Fibroblast of lung (primary cell): ENCODE measurements around the gene CCNL1. TPM values are rescaled to one million over a fixed set of nuclear protein-coding genes. Genes with fewer than 3 reads are reported as not detected.

Experiments
- DNase-seq, 2 donors: peaks; one replicate each; pipeline versions ENCODE4 v3.0.0 to v3.0.0-alpha.2; 2010; ENCODE audit warnings: low read depth in 2 of 2
- H2AFZ ChIP-seq: 2 replicates; pipeline ENCODE4 v1.5.1; 2012; ENCODE audit warnings: low read length, control low read depth, inconsistent platforms
- H3K27ac ChIP-seq: 2 replicates; pipeline ENCODE4 v1.5.1; 2011; ENCODE audit warnings: low read length, control low read depth; ENCODE audit not compliant: insufficient read depth
- H3K27me3 ChIP-seq: 2 replicates; pipeline ENCODE4 v1.5.1; 2011; ENCODE audit warnings: mild to moderate bottlenecking, low read length; ENCODE audit not compliant: control insufficient read depth, insufficient read depth
- H3K36me3 ChIP-seq: 2 replicates; pipeline ENCODE4 v1.5.1; 2011; ENCODE audit warnings: low read length; ENCODE audit not compliant: control insufficient read depth, insufficient read depth
- H3K4me1 ChIP-seq: 2 replicates; pipeline ENCODE4 v1.5.1; 2011; ENCODE audit warnings: low read length; ENCODE audit not compliant: control insufficient read depth, insufficient read depth; ENCODE audit errors: extremely low read depth
- H3K4me2 ChIP-seq: 2 replicates; pipeline ENCODE4 v1.5.1; 2011; ENCODE audit warnings: low read length, control low read depth; ENCODE audit not compliant: insufficient read depth; ENCODE audit errors: extremely low read depth
- H3K4me3 ChIP-seq, 4 experiments: fragments of 200-600 bp in 1 of 4; sonication (generic) in 1 of 4; replicated peaks in 1 of 4; 2 replicates each; pipeline ENCODE4 v1.5.1; 2011 to 2016; ENCODE audit warnings: low read length in 4 of 4, low read depth in 3 of 4, mild to moderate bottlenecking in 3 of 4, control low read depth in 2 of 4, inconsistent platforms in 1 of 4, mixed read lengths in 1 of 4; ENCODE audit not compliant: insufficient read depth in 1 of 4; ENCODE audit errors: control extremely low read depth in 1 of 4
- H3K79me2 ChIP-seq: 2 replicates; pipeline ENCODE4 v1.5.1; 2012; ENCODE audit warnings: mild to moderate bottlenecking, low read length, inconsistent platforms; ENCODE audit not compliant: control insufficient read depth, insufficient read depth
- H3K9ac ChIP-seq: 2 replicates; pipeline ENCODE4 v1.5.1; 2011; ENCODE audit warnings: mild to moderate bottlenecking, low read length, control low read depth; ENCODE audit not compliant: insufficient read depth
- H3K9me3 ChIP-seq: 2 replicates; pipeline ENCODE4 v1.5.1; 2012; ENCODE audit warnings: low read depth, low read length; ENCODE audit not compliant: control insufficient read depth, insufficient read depth
- H4K20me1 ChIP-seq: 2 replicates; pipeline ENCODE4 v1.5.1; 2011; ENCODE audit warnings: low read length; ENCODE audit not compliant: control insufficient read depth, insufficient read depth; ENCODE audit errors: extremely low read depth
- CTCF ChIP-seq, 2 donors: IDR thresholded peaks in 1 of 2; conservative IDR thresholded peaks in 1 of 2; 1 replicate in 1 of 2; 2 replicates in 1 of 2; pipeline ENCODE4 v1.5.1; 2011 to 2012; ENCODE audit warnings: low read length in 2 of 2, control low read depth in 1 of 2, inconsistent platforms in 1 of 2, low read depth in 1 of 2, mild to moderate bottlenecking in 1 of 2
- EZH2 ChIP-seq: IDR thresholded peaks from 2 replicates; pipeline ENCODE4 v1.5.1; 2012; ENCODE audit warnings: low read length, control low read depth, mild to moderate bottlenecking; ENCODE audit errors: missing control alignments
- polyA plus RNA-seq, 2 donors: library from polyadenylated mRNA; depleted of rRNA in 1 of 2; stranded (reverse) in 1 of 2; unstranded in 1 of 2; fragments of >200 nt; gene quantifications; 2 replicates each; pipeline ENCODE4 v1.2.1, GENCODE V29; 2011 to 2012; ENCODE audit warnings: missing spikeins in 1 of 2
- total RNA-seq: library from RNA; depleted of rRNA; stranded (reverse); fragments of >200 nt; gene quantifications from 2 replicates; pipeline ENCODE4 v1.2.1, GENCODE V29; 2014

CCNL1 gene
- total and polyA plus RNA-seq, 2 donors (not counting 1 experiment from before 2014, with no cell fraction given) = 63.8 to 219 TPM

- Histone ChIP-seq H3K27me3 (no peaks in the 10 kb centered on the region), H3K4me2 (no peak overlapping the region), H3K27ac (no peak overlapping the region), H3K9ac (no peak overlapping the region), H3K79me2 (peaks cover 44% of the 10 kb centered on the region), H3K4me1 (no peaks in the 10 kb centered on the region), H3K4me3 (no peak overlapping the region), H2AFZ (no peak overlapping the region), H3K9me3 (no peaks in the 10 kb centered on the region), H4K20me1 (peaks cover 6% of the 10 kb centered on the region), H3K36me3 (peaks cover 15% of the 10 kb centered on the region)
- TF ChIP-seq EZH2 = no peak
- no peak for TF ChIP-seq CTCF (conservative IDR thresholded peaks at IDR 0.05 in 1 of 2, IDR thresholded peaks at IDR 0.05 in 1 of 2; ENCODE audit: low read depth in 1 of 2, low read length in 2 of 2)
- no peak for DNase-seq
Measured at GRCh38 chr3:157151151-157151550, 8.8 kb downstream of the CCNL1 start.

- DNase-seq = no peak
- H4K20me1 ChIP-seq = peaks cover under 1% of the 10 kb centered on the region
- H3K4me3 ChIP-seq = no peak overlapping the region
- no peaks in the 10 kb centered on the region for H3K27me3 ChIP-seq
- no peak overlapping the region for H2AFZ ChIP-seq
- H3K79me2 ChIP-seq = peaks cover 25% of the 10 kb centered on the region
- TF ChIP-seq EZH2 (no peak), CTCF (conservative IDR thresholded peaks at IDR 0.05 in 1 of 2, IDR thresholded peaks at IDR 0.05 in 1 of 2; ENCODE audit: low read depth in 1 of 2, low read length in 2 of 2) (no peak)
- H3K4me2 ChIP-seq = no peak overlapping the region
- H3K4me1 ChIP-seq = no peaks in the 10 kb centered on the region
- no peaks in the 10 kb centered on the region for H3K9me3 ChIP-seq
- H3K9ac ChIP-seq = no peak overlapping the region
- peaks cover 15% of the 10 kb centered on the region for H3K36me3 ChIP-seq
- no peak overlapping the region for H3K27ac ChIP-seq
Measured at GRCh38 chr3:157149136-157149696, 10.7 kb downstream of the CCNL1 start.

- no peak for DNase-seq
- Histone ChIP-seq H3K9me3 (no peaks in the 10 kb centered on the region), H3K4me1 (no peaks in the 10 kb centered on the region), H3K27ac (no peak overlapping the region), H3K4me3 (no peak overlapping the region), H3K27me3 (no peaks in the 10 kb centered on the region), H3K9ac (no peak overlapping the region), H3K36me3 (peaks cover 15% of the 10 kb centered on the region), H4K20me1 (no peaks in the 10 kb centered on the region), H3K4me2 (no peak overlapping the region), H2AFZ (no peak overlapping the region), H3K79me2 (peaks cover 16% of the 10 kb centered on the region)
- TF ChIP-seq CTCF (conservative IDR thresholded peaks at IDR 0.05 in 1 of 2, IDR thresholded peaks at IDR 0.05 in 1 of 2; ENCODE audit: low read depth in 1 of 2, low read length in 2 of 2) (no peak), EZH2 (no peak)
Measured at GRCh38 chr3:157148196-157148889, 11.6 kb downstream of the CCNL1 start.
